GM10248 (cell line): Measurements from ENCODE around the gene ORM2.
"Not testable (repeated sequence)": the region's sequence is repeated elsewhere in the genome, so short reads cannot be mapped to it uniquely, and the experiment has no call there.

Experiments used
- CTCF ChIA-PET: fragments of 300-600 bp; sonication (Branson Sonifier 250); formaldehyde crosslinking; extraction: SDS; loops from one replicate; lab custom pipeline; 2021; ENCODE audit warnings: antibody characterized with exemption; lab: Yijun Ruan, JAX
- POLR2A ChIA-PET: fragments of 350-650 bp; sonication (Branson Sonifier 250); formaldehyde crosslinking; extraction: SDS; loops from one replicate; lab custom pipeline; 2020; ENCODE audit warnings: antibody characterized with exemption; lab: Yijun Ruan, JAX
- DNase-seq: peaks from one replicate; pipeline ENCODE4 v3.0.0; 2012; ENCODE audit errors: extremely low spot score
- CTCF ChIP-seq: IDR thresholded peaks from 2 replicates; pipeline ENCODE4 v1.5.1; 2012; ENCODE audit warnings: mild to moderate bottlenecking, low read depth; ENCODE audit errors: extremely low read depth, missing control alignments, control extremely low read depth

Gene ORM2

GRCh38 chr9:114315723-114316363, 13.8 kb upstream of the ORM2 start:
- no peak for TF ChIP-seq CTCF
- ChIA-PET CTCF (interaction anchor here (1.0 to 2.1 kb wide), 4 partner anchors 11 to 233 kb away, joined by 3 to 7 read pairs (median 6); no protein-coding TSS in a partner anchor), POLR2A (no interaction called here)
- DNase-seq: no peak

GRCh38 chr9:114316605-114317230, 13.0 kb upstream of the ORM2 start:
- TF ChIP-seq CTCF: no peak
- POLR2A ChIA-PET: no interaction called here
- CTCF ChIA-PET: interaction anchor here (1.0 to 2.1 kb wide), 4 partner anchors 12 to 234 kb away, joined by 3 to 7 read pairs (median 6); no protein-coding TSS in a partner anchor
- DNase-seq: no peak

GRCh38 chr9:114317665-114318357, 11.9 kb upstream of the ORM2 start:
- ChIA-PET CTCF (interaction anchor here (1.9 to 2.1 kb wide), 2 partner anchors 13 to 235 kb away, joined by 7 read pairs; no protein-coding TSS in a partner anchor), POLR2A (no interaction called here)
- DNase-seq: no peak
- TF ChIP-seq CTCF: no peak

- POLR2A ChIA-PET: no interaction called here
- CTCF ChIA-PET: no interaction called here
- DNase-seq: no peak
- no peak for TF ChIP-seq CTCF
Observed at GRCh38 chr9:114318416-114318815, 11.3 kb upstream of the ORM2 start.

DNA sequence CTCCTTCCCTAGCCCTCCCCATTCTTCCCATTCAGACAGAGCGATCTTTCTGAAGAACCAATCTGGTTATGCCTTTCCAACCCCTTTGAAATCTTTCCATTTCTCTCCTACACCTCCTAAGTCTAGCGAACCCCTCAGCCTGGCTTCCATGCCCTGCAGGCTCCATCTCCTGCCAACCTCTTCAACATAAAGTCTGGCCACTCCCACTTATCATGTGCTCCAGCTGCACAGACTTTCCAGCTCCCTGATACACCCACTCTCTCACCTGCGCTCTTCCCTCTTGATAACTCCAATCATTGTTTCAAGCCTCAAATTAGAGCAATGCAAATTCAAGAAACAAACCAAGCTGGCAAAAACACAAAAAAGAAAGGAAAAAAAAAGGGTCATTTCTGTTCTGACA, 10.5 kb upstream of the ORM2 start:
- POLR2A ChIA-PET: no interaction called here
- DNase-seq: no peak
- TF ChIP-seq CTCF: no peak
- CTCF ChIA-PET: interaction anchor here (1.4 kb wide), 1 partner anchor 15 kb away, joined by 5 read pairs; no protein-coding TSS in a partner anchor

DNA sequence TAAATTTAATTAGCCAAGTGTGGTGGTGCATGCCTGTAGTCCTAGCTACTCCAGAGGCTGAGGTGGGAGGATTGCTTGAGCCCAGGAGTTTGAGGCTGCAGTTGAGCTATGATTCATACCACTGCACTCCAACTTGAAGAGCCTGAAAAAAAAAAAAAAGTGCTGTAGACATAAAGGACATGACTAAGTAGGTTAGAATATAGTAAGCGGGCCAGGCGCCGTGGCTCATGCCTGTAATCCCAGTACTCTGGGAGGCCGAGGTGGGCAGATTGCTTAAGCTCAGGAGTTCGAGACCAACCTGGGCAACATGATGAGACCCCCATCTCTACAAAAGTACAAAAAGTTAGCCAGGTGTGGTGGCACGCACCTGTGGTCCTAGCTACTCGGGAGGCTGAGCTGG, 9.0 kb upstream of the ORM2 start:
- CTCF ChIA-PET: interaction anchor here (1.2 to 1.4 kb wide), 2 partner anchors 16 to 30 kb away, joined by 3 to 5 read pairs; no protein-coding TSS in a partner anchor
- DNase-seq, POLR2A ChIA-PET: not testable (repeated sequence)
